HepG2 (cell line): Measurements from ENCODE around the gene VSIG10L2.

Source experiments
- ATF1 ChIP-seq: IDR thresholded peaks from 2 replicates; pipeline ENCODE4 v1.6.1; 2016; ENCODE audit warnings: mild to moderate bottlenecking, control low read depth
- ELF3 ChIP-seq: IDR thresholded peaks from 2 replicates; pipeline ENCODE4 v1.6.1; 2016; ENCODE audit warnings: missing genetic modification reagents, missing compliant biosample characterization
- EZH2 ChIP-seq: conservative IDR thresholded peaks from 2 replicates; pipeline ENCODE4 v1.6.1; 2012; ENCODE audit warnings: mild to moderate bottlenecking, low read depth, low read length, moderate library complexity
- FOSL2 ChIP-seq: sonication (generic); formaldehyde crosslinking; IDR thresholded peaks from 2 replicates; pipeline ENCODE4 v1.4.0; 2020; ENCODE audit warnings: missing genetic modification reagents
- JUND ChIP-seq: sonication (generic); formaldehyde crosslinking; IDR thresholded peaks from 2 replicates; pipeline ENCODE4 v1.8.0; 2022; ENCODE audit warnings: mild to moderate bottlenecking, missing genetic modification reagents
- KLF13 ChIP-seq: sonication (generic); formaldehyde crosslinking; IDR thresholded peaks from 2 replicates; pipeline ENCODE4 v1.4.0; 2020; ENCODE audit warnings: mild to moderate bottlenecking, missing genetic modification reagents
- MXI1 ChIP-seq: IDR thresholded peaks from 3 replicates; pipeline ENCODE4 v1.6.1; 2012; ENCODE audit warnings: low read depth, low read length, inconsistent platforms, borderline replicate concordance
- NBN ChIP-seq: fragments of 450-650 bp; conservative IDR thresholded peaks from 2 replicates; pipeline ENCODE4 v1.6.1; 2017
- NFYB ChIP-seq: sonication (generic); formaldehyde crosslinking; IDR thresholded peaks from 2 replicates; pipeline ENCODE4 v1.4.0; 2020; ENCODE audit warnings: missing genetic modification reagents
- PRMT3 ChIP-seq: sonication (generic); formaldehyde crosslinking; IDR thresholded peaks from 2 replicates; pipeline ENCODE4 v1.8.1; 2022; ENCODE audit warnings: low read depth, mild to moderate bottlenecking, moderate library complexity, missing genetic modification reagents, borderline replicate concordance
- RBAK ChIP-seq: sonication (generic); formaldehyde crosslinking; IDR thresholded peaks from 2 replicates; pipeline ENCODE4 v1.5.1; 2020; ENCODE audit warnings: mild to moderate bottlenecking, missing genetic modification reagents
- RFX3 ChIP-seq: IDR thresholded peaks from 2 replicates; pipeline ENCODE4 v1.6.1; 2016; ENCODE audit warnings: missing biosample characterization, missing genetic modification reagents
- TF ChIP-seq, protein P1 (sequence below): sonication (generic); formaldehyde crosslinking; IDR thresholded peaks from 2 replicates; pipeline ENCODE4 v1.5.0; 2020; ENCODE audit warnings: mild to moderate bottlenecking, missing genetic modification reagents, moderate library complexity
- TF ChIP-seq, protein P2 (sequence below): sonication (generic); formaldehyde crosslinking; IDR thresholded peaks from 2 replicates; pipeline ENCODE4 v1.5.1; 2020; ENCODE audit warnings: mild to moderate bottlenecking, missing genetic modification reagents, moderate library complexity

DNA sequence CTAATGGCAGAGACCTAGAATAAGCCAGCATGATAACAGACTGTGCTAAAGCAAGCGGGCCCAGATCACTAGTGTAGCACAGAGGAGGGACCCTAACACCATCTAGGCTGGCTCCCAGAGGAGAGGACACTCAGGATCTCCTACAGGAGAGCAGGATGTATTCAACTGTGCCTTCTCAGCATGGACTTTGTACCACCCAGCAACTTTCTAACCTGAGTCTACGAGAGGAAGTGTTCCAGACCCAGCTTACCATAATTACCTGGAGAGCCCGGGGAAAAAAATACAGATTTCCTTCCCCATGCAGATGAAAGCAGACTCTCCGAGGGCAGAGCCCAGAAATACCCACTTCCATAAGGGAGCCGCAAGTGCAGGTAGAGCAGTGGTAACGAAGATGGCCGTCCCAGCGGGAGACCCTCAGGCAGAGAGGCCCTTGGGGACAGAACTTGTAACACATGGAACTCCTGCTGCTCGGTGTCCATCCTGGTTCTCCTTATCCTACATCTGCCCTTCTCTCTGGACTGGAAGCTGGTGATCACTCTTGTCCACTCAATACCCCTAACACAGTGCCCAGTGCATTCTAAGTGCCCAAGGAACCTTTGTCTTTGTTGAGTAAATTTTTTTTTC is 21.3 kb upstream of the VSIG10L2 start:
- TF ChIP-seq EZH2 (no peak), MXI1 (no peak), ELF3 (no peak), ATF1 (CRISPR knock-in tag) (no peak), RFX3 (no peak), KLF13 (no peak), FOSL2 (CRISPR knock-in tag) (no peak), RBAK (CRISPR knock-in tag) (no peak), NBN (no peak), NFYB (CRISPR knock-in tag) (no peak), PRMT3 (CRISPR knock-in tag) (no peak), JUND (no peak)
- TF ChIP-seq, protein P1, sequence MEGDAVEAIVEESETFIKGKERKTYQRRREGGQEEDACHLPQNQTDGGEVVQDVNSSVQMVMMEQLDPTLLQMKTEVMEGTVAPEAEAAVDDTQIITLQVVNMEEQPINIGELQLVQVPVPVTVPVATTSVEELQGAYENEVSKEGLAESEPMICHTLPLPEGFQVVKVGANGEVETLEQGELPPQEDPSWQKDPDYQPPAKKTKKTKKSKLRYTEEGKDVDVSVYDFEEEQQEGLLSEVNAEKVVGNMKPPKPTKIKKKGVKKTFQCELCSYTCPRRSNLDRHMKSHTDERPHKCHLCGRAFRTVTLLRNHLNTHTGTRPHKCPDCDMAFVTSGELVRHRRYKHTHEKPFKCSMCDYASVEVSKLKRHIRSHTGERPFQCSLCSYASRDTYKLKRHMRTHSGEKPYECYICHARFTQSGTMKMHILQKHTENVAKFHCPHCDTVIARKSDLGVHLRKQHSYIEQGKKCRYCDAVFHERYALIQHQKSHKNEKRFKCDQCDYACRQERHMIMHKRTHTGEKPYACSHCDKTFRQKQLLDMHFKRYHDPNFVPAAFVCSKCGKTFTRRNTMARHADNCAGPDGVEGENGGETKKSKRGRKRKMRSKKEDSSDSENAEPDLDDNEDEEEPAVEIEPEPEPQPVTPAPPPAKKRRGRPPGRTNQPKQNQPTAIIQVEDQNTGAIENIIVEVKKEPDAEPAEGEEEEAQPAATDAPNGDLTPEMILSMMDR (CRISPR knock-in tag): no peak
- TF ChIP-seq, protein P2, sequence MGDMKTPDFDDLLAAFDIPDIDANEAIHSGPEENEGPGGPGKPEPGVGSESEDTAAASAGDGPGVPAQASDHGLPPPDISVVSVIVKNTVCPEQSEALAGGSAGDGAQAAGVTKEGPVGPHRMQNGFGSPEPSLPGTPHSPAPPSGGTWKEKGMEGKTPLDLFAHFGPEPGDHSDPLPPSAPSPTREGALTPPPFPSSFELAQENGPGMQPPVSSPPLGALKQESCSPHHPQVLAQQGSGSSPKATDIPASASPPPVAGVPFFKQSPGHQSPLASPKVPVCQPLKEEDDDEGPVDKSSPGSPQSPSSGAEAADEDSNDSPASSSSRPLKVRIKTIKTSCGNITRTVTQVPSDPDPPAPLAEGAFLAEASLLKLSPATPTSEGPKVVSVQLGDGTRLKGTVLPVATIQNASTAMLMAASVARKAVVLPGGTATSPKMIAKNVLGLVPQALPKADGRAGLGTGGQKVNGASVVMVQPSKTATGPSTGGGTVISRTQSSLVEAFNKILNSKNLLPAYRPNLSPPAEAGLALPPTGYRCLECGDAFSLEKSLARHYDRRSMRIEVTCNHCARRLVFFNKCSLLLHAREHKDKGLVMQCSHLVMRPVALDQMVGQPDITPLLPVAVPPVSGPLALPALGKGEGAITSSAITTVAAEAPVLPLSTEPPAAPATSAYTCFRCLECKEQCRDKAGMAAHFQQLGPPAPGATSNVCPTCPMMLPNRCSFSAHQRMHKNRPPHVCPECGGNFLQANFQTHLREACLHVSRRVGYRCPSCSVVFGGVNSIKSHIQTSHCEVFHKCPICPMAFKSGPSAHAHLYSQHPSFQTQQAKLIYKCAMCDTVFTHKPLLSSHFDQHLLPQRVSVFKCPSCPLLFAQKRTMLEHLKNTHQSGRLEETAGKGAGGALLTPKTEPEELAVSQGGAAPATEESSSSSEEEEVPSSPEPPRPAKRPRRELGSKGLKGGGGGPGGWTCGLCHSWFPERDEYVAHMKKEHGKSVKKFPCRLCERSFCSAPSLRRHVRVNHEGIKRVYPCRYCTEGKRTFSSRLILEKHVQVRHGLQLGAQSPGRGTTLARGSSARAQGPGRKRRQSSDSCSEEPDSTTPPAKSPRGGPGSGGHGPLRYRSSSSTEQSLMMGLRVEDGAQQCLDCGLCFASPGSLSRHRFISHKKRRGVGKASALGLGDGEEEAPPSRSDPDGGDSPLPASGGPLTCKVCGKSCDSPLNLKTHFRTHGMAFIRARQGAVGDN (CRISPR knock-in tag): no peak
